ENCODE measurements around the gene TM9SF1. TPM values are rescaled to one million over a fixed set of nuclear protein-coding genes. Genes with fewer than 3 reads are reported as not detected.

TM9SF1 gene
- total and polyA plus RNA-seq, 2 of the 13 experiments (the other 11 are each of a cell fraction or from before 2014, with no cell fraction given), result 83.2 to 110 TPM

GRCh38 chr14:24231263-24232120, 36.3 kb upstream of the TM9SF1 start (continued):
- TF ChIP-seq MTF1 (CRISPR knock-in tag; IDR thresholded peaks at IDR 0.05) (no peak), KDM4B (CRISPR knock-in tag; IDR thresholded peaks at IDR 0.05) (peak; percentile 25; the same call in 1 of the 2 replicates), ZNF619 (CRISPR knock-in tag; IDR thresholded peaks at IDR 0.05) (peak; percentile 95), ARID4A (CRISPR knock-in tag; IDR thresholded peaks at IDR 0.05; ENCODE audit: borderline replicate concordance) (no peak; the same call in 1 of the 2 replicates), EP300 (IDR thresholded peaks at IDR 0.05; ENCODE audit: low read depth in 2 of 2, low read length in 2 of 2) (no peak), EP300 (CRISPR knock-in tag; IDR thresholded peaks at IDR 0.05; ENCODE audit: borderline replicate concordance) (no peak), ZNF577 (CRISPR knock-in tag; IDR thresholded peaks at IDR 0.05; ENCODE audit: borderline replicate concordance, low read depth) (no peak), ZNF138 (CRISPR knock-in tag; IDR thresholded peaks at IDR 0.05; ENCODE audit: low read depth) (no peak), SP1 (IDR thresholded peaks at IDR 0.05) (no peak), SP1 (CRISPR knock-in tag; IDR thresholded peaks at IDR 0.05) (0 out of 2 replicates have a peak, but pooled peaks have one; percentile 55), DNMT3B (CRISPR knock-in tag; conservative IDR thresholded peaks at IDR 0.05) (no peak), ZNF281 (CRISPR knock-in tag; IDR thresholded peaks at IDR 0.05; ENCODE audit: borderline replicate concordance) (no peak)
- TF ChIP-seq, protein P1, sequence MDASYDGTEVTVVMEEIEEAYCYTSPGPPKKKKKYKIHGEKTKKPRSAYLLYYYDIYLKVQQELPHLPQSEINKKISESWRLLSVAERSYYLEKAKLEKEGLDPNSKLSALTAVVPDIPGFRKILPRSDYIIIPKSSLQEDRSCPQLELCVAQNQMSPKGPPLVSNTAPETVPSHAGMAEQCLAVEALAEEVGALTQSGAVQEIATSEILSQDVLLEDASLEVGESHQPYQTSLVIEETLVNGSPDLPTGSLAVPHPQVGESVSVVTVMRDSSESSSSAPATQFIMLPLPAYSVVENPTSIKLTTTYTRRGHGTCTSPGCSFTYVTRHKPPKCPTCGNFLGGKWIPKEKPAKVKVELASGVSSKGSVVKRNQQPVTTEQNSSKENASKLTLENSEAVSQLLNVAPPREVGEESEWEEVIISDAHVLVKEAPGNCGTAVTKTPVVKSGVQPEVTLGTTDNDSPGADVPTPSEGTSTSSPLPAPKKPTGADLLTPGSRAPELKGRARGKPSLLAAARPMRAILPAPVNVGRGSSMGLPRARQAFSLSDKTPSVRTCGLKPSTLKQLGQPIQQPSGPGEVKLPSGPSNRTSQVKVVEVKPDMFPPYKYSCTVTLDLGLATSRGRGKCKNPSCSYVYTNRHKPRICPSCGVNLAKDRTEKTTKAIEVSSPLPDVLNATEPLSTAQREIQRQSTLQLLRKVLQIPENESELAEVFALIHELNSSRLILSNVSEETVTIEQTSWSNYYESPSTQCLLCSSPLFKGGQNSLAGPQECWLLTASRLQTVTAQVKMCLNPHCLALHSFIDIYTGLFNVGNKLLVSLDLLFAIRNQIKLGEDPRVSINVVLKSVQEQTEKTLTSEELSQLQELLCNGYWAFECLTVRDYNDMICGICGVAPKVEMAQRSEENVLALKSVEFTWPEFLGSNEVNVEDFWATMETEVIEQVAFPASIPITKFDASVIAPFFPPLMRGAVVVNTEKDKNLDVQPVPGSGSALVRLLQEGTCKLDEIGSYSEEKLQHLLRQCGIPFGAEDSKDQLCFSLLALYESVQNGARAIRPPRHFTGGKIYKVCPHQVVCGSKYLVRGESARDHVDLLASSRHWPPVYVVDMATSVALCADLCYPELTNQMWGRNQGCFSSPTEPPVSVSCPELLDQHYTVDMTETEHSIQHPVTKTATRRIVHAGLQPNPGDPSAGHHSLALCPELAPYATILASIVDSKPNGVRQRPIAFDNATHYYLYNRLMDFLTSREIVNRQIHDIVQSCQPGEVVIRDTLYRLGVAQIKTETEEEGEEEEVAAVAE (CRISPR knock-in tag; IDR thresholded peaks at IDR 0.05; ENCODE audit: borderline replicate concordance), result no peak; the same call in 1 of the 2 replicates
- TF ChIP-seq, protein P2, sequence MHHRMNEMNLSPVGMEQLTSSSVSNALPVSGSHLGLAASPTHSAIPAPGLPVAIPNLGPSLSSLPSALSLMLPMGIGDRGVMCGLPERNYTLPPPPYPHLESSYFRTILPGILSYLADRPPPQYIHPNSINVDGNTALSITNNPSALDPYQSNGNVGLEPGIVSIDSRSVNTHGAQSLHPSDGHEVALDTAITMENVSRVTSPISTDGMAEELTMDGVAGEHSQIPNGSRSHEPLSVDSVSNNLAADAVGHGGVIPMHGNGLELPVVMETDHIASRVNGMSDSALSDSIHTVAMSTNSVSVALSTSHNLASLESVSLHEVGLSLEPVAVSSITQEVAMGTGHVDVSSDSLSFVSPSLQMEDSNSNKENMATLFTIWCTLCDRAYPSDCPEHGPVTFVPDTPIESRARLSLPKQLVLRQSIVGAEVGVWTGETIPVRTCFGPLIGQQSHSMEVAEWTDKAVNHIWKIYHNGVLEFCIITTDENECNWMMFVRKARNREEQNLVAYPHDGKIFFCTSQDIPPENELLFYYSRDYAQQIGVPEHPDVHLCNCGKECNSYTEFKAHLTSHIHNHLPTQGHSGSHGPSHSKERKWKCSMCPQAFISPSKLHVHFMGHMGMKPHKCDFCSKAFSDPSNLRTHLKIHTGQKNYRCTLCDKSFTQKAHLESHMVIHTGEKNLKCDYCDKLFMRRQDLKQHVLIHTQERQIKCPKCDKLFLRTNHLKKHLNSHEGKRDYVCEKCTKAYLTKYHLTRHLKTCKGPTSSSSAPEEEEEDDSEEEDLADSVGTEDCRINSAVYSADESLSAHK (CRISPR knock-in tag; IDR thresholded peaks at IDR 0.05; ENCODE audit: borderline replicate concordance), result peak; percentile 52; the same call in 1 of the 2 replicates
